Stimulated activated CD8-positive, alpha-beta memory T cell treated with anti-CD3 and anti-CD28 coated beads, Interleukin-7, amount 100 ng/mL, for 4 hours (primary cell): Measurements from ENCODE around the gene PPP6R1.
"Not testable (repeated sequence)": the region's sequence is repeated elsewhere in the genome, so short reads cannot be mapped to it uniquely, and the experiment has no call there.

Experiments used
- DNase-seq, 2 donors: peaks; one replicate each; pipeline ENCODE4 v3.0.0-alpha.2; 2020; ENCODE audit warnings: low read depth in 2 of 2

Gene PPP6R1

DNA sequence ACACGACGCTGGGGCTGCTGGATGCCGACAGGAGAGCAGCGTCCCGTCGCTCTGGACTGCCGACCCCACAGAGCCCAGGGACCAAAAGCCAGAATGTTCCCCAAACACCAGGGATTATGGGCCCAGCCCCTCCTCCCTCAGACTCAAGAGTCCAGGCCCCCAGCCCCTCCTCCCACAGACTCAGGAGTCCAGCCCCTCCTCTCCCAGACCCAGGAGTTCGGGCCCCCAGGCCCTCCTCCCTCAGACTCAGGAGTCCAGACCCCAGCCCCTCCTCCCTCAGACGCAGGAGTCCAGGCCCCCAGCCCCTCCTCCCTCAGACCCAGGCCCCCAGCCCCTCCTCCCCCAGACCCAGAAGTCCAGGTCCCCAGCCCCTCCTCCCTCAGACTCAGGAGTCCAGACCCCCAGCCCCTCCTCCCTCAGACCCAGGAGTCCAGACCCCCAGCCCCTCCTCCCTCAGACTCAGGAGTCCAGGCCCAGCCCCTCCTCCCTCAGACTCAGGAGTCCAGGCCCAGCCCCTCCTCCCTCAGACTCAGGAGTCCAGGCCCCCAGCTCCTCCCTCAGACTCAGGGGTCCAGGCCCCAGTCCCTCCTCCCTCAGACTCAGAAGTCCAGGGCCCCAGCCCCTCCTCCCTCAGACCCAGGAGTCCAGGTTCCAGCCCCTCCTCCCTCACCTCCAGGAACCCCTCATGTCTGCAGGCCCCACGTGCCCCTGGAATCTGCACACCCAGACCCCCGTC lies 34.0 kb downstream of the PPP6R1 start:
- DNase-seq = not testable (repeated sequence)

DNA sequence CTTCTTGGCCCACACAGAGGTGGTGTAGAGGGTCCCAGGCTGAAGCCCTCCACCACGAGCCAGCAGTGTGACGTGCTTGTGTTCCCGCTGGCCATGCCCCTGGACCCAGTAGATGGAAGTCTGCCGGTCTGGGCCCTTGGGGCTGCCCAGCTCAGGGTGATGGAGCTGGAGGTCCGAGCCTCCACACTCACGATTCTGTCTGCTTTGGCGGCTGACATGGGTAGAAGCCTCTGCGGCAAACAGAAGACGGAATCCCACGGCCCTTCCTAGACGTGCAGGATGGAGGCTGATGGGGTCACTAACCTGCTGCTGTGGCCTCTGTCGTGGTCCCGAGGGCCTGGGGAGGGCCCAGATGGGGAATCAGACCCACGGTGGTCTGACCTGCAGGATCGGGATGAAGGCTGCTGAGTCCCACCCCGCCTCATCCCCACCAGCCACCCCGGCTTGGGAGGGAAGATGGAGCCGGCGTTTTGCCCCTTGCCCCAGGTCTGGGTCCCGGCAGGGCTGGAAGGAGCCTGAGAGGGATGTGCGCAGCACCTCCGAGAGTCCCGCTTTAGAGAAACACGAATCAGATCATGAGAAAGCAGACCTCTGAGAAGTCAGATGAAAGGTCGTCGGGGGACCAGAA lies 34.7 kb downstream of the PPP6R1 start:
- no peak for DNase-seq

DNA sequence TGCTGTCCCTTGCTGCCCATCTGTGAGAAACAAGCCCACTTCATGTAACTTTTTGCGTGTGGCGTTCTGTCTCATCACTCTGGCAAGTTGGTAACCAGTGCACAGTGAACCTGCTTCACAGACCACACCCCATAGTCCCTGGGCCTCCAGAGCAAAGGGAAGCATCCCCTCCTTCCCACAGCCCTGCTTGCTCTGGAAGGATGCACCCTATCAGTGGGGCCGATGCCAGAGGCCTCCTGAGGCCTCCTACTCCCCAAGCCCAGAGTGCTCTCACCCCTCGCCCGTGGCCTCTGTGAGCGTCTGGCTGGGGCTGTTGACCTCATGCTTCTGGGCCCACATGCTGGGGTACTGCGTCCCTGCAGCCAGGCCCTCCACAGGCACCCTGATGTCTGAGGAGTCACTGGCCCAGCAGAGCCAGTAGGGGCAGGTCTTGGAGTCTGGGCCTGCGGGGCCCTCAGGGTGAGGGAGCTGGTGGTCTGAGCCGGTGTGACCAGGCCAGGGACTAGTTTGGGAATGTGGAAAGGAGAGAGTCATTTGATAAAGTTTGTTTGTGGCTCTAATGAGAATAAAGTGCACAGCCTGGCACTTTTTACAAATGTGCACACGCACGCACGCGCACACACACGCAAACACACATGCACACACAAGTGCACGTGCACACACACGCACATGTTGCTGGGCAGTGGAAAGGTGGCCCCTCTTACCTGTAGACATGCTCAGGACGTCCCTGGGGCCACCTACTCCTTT lies 35.4 kb downstream of the PPP6R1 start:
- DNase-seq = no peak

DNA sequence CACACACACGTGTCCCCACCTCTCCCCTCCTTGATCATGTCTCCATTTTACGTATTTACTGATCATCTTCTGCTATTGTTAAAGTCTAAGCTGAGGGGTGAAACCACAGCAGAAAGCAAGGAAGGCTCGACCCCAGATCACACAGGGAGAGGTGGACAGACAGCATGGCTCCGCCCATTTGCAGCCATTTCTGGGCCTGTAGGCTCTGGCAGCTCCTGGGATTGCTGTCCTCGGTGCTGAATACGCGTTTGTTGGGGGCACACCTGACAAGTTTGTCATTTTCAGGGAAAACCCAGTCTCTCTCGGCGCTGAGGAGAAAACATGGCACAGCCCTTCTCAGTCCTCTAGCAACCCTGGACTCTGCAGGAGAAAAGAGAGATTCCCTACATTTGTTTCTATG lies 38.3 kb downstream of the PPP6R1 start:
- no peak for DNase-seq

DNA sequence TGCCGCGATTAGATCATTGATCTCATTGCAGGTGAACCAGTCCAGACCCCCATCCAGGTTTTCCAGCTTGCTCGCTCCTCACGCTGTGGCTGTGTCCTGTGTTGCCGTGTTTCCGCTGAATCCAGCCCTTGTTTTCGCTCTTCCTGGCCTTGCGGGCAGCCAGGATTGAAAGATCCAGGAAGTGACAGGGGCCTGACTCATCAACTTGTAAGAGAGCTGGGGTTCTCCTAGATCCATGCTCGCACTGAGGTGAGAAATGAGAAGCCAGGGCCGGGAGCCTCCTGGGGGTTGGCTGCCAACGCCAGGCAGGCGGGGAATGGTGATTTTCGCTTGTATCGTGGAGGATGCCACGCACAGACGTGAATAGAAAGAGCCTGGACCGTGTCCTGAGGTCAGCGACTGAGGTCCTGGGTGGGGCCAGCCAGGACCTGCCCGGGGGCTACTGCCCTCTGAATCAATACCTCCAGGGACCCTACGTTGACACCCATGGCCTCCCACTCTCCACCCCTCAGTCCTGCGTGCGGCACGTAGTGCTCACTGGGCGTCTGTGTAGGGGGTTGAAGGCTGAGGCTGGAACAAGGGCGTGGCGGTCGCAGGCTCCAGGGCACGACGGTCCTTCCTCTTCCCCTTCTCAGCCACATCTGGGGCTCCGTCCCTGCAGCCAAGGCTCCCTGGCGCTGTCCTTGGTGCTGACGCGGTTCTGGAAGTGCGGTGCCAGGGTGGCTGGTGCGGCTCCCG lies 42.2 kb downstream of the PPP6R1 start:
- no peak for DNase-seq

DNA sequence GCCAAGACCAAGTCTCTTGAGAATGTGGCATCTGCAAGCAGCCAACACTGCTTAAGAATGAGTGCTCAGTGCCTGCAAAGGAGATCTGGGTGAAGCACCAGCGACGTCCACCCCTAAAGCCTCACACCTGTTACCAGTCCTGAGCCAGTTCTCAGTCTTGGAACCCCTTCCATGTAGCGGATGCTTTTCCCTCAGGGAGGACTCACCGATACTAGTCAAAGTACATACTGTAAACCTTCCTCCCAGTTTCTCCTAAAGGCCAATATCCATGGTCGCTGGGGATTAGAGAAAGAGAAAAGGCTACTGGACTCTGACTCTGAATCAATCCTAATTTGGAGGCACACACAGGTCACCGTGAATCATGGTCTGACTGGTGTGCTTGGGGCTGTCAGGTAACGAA lies 45.3 kb downstream of the PPP6R1 start:
- DNase-seq = no peak

DNA sequence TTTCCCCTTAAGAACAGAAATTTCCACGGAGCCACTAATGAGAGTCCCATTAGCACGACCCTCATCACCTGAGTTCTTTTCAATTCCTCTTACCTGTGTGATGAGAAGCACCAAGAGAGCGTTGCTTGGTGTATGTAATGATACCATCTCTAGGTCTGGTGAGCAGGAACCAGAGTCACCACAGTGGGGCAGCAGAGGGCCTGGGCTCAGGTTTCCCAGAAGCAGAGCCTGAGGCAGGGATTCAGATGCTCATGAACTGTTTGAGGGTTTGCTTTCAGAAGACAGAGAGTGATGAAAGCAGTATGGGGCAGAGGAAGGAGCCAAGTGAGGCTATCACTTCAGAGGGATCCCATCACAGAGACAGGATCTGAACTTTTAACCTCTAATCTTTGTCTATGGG lies 46.4 kb downstream of the PPP6R1 start:
- no peak for DNase-seq

DNA sequence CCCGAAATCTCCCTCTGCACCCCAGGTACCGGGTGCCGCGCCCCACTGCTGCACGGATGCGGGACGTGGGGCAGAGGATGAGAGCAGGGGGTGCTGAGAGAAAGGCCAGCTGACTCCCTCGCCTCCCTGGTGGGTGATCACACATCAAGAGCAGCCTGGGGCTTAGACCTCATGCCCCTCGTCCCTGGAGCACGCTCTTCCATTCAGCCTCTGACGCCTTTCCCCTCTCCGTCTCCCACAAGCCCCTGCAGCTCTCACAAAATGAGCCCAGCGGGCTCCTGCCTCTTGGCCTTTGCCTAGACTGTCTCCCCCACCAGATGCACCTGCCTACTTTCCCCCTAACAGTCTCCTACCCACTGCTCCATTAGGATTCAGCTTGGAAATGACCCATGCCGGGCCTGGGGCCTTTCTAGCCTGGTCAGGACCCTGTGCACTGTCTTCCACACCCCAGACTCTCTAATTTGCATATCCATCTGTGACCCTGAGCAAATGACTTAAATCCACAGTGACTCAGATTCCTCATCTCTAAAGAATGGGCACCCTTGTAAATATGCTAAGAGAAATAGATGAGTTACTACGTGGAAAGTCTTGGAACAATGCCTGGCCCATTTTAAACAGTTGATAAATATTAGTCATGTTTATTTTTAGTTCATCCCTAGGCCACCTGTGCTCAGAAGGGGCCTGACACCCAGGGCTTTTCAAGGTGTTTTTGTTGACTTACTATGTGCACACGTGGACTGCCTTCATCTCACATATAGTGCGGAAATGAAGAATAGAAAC lies 48.9 kb downstream of the PPP6R1 start:
- no peak for DNase-seq

DNA sequence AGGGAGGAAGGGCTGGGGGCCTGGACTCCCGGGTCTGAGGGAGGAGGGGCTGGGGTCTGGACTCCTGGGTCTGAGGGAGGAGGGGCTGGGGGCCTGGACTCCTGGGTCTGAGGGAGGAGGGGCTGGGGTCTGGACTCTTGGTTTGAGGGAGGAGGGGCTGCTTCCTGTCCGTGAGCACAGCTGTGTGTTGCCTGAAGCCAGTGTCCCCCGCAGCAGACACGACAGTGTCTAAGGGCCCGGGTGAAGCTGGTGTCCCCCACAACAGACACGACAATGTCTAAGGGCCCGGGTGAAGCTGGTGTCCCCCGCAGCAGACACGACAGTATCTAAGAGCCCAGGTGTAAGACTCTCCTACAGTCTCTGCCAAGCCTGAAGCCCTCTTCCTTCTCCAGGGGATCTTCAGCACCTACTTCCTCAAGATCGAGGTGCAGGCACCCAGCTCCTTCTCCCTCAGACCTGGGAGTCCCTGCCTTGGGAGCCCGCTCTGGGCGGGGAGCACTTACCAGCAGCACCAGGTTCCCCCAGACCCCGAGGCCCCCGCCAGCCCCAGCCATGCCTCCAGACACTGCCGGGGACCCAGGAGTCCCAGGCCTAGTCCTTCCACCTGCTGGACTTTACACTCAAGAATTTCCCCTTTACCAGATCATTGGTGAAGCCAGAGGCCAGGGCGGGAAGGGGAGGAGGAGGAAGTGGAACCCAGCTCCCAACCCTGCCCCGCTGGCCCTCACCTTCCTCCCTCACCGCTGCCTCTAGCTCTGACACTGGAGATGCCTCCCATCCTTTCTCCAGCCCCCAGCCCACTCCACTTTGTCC lies 49.7 kb downstream of the PPP6R1 start, which contains the start of gene PTPRH:
Gene PTPRH, minus strand, starts transcription at position 622 of the 813 bp plus-strand sequence. Its CDS starts 68 bp downstream, at position 554.
- DNase-seq = no peak

DNA sequence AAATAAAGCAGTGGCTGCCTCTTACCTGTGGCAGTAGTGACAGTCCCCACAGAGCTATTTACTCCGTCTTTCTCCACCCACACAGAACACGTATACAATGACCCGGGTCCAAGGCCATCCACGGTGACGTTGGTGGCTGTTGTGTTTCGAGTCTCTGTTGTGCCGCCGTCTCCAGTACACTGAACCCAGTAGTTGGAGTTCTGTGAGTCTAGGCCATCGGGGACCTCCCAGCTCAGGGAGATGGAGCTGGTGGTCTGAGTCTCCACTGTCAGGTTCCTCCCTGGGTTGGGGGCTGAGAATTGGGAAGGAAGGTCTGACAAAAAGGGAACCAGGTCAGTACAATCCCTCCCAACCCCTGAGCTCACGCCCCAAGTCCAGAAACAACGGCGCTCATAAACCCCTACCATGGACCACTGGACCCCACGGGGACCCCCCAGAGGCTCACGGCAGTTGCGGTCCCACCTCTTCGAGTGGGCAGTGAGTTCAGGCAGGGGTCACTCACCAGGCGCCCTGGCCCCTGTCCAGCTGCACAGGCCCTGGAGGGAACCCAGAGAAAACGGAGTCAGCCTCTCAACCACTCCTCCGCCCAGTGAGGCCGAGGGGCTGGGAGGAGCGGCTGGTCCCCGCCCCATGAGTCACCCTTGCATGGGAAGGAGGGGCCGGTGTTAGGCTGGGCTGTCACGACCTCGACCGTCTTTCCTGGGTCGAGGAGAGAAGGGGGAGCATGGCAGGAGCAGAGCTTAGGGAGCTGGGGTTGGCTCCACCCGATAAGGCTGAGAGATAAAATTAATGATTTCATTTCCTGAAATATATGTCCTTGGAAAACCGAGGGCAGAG lies 51.9 kb downstream of the PPP6R1 start:
- DNase-seq = peak; percentile 8 to 20

DNA sequence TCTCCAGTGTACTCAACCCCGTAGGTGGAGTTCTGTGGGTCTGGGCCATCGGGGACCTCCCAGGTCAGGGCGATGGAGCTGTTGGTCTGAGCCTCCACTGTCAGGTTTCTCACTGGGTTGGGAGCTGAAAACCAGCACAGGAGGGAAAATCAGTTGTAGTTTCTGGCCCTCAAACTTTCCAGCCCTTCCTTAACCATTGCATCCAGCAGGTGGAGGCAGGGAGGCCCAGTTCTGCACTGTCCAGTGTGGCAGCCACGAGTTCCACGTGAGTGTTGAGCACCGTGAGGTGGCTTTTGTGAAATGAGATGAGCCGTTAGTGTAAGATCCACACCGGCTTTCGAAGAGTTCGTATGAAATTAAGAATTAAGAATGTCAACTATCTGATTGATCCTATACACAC lies 56.6 kb downstream of the PPP6R1 start:
- DNase-seq = not testable (repeated sequence)

DNA sequence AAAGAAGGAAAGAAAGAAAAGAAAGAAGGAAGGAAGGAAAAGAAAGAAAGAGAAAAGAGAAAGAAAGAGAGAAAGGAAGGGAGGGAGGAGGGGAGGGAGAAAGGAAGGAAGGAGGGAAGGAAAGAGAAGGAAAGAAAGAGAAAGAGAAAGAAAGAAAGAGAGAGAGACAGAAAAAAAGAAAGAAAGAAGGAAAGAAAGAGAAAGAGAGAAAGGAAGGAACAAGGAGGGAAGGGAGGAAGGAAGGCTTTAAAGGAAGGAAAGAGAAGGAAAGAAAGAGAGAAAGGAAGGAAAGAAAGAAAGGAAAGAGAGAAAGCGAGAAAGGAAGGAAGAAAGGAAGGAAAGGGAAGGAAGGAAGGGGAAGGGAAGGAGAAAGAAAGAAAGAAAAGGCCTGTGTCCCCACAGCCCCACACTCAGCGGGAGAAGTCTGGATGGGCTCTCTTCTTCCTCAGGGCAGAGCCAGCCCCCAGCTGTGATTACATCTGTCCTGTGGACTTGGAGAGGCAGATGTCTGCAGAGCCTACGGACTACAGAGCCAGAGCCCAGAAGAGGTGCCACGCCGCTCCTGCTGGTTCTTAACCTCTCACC lies 59.1 kb downstream of the PPP6R1 start:
- DNase-seq = no peak

DNA sequence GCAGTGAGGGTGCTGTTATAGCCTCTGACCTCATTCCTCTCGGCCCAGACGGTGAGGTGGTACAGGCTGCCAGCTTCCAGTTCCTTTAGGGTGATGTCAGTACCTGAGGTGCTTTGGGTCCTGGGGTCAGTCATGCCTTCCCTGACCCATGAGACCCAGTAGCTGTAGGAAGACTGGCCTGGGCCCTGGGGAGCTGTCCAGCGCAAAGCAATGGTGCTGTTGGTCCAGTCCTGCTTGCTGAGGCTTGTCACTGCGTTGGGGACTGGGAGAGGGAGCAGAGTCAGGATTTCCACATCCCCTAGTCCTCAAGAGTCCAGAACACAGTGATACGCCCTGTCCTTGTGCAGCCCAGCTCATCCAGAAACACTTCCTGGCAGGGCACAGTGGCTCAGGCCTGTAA lies 60.2 kb downstream of the PPP6R1 start:
- no peak for DNase-seq

DNA sequence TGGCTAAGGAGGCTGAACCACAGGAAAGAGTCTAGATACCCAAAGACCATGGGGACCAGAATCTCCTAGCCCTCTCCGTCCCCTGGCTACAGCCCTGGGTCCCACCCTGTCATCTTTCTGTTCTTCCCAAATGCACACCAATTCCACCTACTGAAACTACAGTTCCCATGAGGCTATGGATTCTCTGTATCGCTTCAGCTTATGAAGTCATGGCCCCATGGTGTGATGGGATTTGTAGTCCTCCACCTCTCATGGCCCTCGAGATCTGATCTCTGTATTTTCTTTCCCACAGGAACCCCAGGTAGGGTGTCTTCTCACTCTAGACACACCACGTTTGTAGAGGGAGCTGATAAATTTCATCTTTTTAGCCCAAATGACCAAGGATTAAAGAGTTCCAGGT lies 61.3 kb downstream of the PPP6R1 start:
- no peak for DNase-seq

DNA sequence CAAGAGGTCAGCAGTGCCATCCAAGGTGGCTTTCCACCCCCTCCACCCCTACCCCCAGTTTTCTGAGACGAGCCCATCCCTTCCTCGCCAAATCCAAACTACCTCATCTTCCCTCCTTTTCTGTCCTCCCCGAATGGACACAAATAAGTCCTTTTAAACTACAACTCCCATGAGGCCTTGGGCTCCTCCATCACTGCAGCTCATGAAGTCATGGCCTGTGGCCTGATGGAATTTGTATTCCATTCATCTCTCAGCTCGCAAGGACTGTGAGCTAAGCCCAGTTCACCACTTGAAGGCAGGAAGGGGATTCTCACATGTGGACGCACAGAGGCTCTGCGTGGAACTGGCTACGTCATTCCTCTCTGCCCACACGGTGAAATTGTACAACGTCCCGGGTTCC lies 62.0 kb downstream of the PPP6R1 start:
- DNase-seq = no peak

DNA sequence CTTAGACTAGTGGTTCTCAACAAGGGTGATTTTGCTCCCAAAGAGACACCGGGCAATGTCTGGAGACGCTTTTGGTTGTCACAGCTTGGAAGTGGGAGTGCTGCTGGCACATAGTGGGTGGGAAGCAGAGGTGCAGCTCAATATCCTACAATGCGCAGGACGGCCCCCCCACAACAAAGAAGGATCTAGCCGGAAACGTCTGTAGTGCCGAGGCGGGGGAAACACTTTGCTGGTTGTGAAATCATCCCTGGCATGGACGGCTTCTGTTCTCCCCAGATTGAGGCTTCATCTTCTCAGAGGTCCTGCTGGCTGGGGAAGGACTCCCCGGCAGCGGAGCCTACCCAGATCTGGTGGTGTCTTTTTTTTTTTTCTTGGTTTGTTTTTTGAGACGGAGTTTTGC lies 65.3 kb downstream of the PPP6R1 start:
- DNase-seq = no peak

DNA sequence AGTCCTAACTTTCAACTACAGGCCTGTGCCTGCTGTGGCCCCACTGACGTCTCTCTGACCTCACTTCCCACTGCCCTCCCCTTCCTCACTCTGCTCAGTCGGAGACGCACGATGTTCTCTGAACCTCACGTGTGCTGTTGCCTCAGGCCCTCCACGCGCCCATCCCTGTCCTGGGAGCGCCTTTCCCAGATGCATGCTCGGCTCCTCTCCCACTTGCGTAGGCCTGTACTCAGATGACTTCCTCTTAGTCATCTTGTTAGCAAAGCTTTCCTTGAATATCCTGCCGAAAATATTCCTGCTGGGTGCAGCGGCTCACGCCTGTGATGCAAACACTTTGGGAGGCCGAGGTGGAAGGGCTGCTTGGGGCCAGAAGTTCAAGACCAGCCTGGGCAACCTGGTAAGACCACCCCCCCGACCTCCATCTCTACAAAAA lies 69.4 kb downstream of the PPP6R1 start:
- DNase-seq = no peak

DNA sequence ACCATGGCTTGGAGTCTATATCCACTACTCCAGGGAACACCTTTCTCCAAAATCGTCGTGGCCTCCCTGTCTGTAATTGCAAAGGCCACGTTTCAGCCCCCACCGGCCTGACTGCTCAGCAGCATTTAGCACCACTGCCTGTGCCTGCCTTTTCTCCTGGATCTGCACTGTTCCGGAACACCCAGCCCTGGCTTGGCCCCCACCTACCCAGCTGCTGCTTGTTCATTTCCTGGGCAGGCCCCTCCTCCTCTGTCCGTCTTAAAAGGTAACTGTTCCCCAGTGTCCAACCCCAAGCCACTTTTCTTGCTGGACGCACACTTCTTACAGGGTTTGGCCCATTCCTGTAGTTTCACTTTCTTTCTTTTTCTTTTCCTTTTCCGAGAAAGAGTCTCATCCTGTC lies 70.2 kb downstream of the PPP6R1 start:
- DNase-seq = no peak

DNA sequence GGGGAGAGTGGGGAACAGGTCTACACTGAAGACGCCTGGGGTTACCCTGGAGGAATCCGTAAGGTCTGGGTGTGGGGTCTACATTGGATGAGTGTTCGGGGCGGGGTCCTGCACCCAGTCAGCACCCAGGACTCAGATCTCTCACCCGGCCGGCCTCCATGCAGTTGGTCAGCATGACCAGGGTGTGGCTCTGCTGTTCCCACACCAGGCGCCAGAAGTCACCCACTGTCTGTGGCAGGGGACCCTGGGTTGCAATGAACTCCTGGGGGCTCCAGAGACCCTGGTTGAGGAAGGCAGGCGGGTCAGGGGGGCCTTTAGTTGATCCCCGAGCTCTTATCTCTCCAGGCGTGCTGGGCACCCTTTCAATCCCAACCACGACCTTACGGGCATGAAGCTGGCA lies 72.7 kb downstream of the PPP6R1 start:
- DNase-seq = no peak
